Rectal smooth muscle tissue (tissue), 1 donor: ENCODE data around the gene RIMKLA.

Experiments used
- H3K27ac ChIP-seq: one replicate; pipeline ENCODE4 v1.7.0; 2013; ENCODE audit warnings: low read depth, low read length, inconsistent platforms
- H3K27me3 ChIP-seq: one replicate; pipeline ENCODE4 v1.7.0; 2013; ENCODE audit warnings: low read length; ENCODE audit not compliant: control insufficient read depth, insufficient read depth
- H3K36me3 ChIP-seq: one replicate; pipeline ENCODE4 v1.7.0; 2013; ENCODE audit warnings: low read length; ENCODE audit not compliant: control insufficient read depth, insufficient read depth
- H3K4me1 ChIP-seq: one replicate; pipeline ENCODE4 v1.7.0; 2013; ENCODE audit warnings: low read length; ENCODE audit not compliant: control insufficient read depth, insufficient read depth
- H3K4me3 ChIP-seq: one replicate; pipeline ENCODE4 v1.7.0; 2013; ENCODE audit warnings: low read length
- H3K9ac ChIP-seq: one replicate; pipeline ENCODE4 v1.7.0; 2013; ENCODE audit warnings: low read length

The RIMKLA gene

GRCh38 chr1:42350086-42350485 is 30.5 kb upstream of the RIMKLA start:
- Histone ChIP-seq H3K4me3 (no peak overlapping the region), H3K4me1 (no peaks in the 10 kb centered on the region)

GRCh38 chr1:42358791-42359190 is 21.8 kb upstream of the RIMKLA start:
- no peak overlapping the region for H3K27ac ChIP-seq
- no peaks in the 10 kb centered on the region for H3K4me1 ChIP-seq
- H3K9ac ChIP-seq = no peak overlapping the region
- no peaks in the 10 kb centered on the region for H3K36me3 ChIP-seq
- H3K27me3 ChIP-seq = no peaks in the 10 kb centered on the region
- H3K4me3 ChIP-seq = no peak overlapping the region

More at GRCh38 chr1:42350086-42350485, 30.5 kb upstream of the RIMKLA start:
- H3K27me3 ChIP-seq = no peaks in the 10 kb centered on the region
- H3K9ac ChIP-seq = no peak overlapping the region
- H3K27ac ChIP-seq = no peak overlapping the region
- no peaks in the 10 kb centered on the region for H3K36me3 ChIP-seq

DNA sequence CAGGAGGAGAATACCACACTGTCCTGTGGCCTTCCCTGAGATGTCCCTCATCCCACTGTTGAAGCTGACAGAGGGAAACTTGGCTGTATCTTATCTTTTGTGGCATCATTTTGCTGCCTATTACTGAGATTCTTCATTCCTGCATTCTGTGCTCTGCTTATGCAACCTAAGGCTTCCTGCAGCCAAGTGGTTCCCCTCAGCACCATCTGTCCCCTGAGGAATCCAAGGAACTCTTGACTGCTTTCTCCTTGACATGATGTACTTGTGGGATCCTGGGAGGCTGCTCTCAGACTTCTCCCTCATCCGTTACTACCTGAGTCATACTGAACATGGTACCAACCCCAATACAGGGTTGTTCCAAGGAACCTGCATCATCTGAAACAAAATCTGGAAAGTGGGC is 21.1 kb upstream of the RIMKLA start:
- no peak overlapping the region for H3K9ac ChIP-seq
- H3K27me3 ChIP-seq = no peaks in the 10 kb centered on the region
- no peak overlapping the region for H3K27ac ChIP-seq
- no peak overlapping the region for H3K4me3 ChIP-seq
- H3K4me1 ChIP-seq = no peaks in the 10 kb centered on the region
- no peaks in the 10 kb centered on the region for H3K36me3 ChIP-seq

DNA sequence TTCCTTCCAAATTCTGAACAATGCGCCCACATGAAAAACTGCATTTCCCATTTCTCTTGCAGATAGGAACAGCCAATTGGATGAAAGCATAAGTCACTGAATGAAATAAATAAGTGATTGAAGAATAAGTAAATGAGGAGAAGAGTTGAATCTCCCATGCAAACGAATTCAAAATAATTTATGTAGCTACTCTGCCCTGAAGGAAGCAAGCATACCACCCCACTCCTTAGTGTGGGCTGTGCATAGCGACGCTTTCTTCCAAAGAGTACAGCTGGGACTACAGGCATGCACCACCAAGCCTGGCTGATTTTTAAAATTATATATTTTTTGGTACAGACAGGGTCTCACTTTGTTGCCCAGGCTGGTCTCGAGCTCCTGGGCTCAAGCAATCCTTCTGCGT is 16.5 kb upstream of the RIMKLA start:
- no peaks in the 10 kb centered on the region for H3K36me3 ChIP-seq
- H3K4me1 ChIP-seq = no peaks in the 10 kb centered on the region
- H3K27me3 ChIP-seq = no peaks in the 10 kb centered on the region
- H3K9ac ChIP-seq = no peak overlapping the region
- no peak overlapping the region for H3K4me3 ChIP-seq
- H3K27ac ChIP-seq = no peak overlapping the region

GRCh38 chr1:42364542-42364941 is 16.1 kb upstream of the RIMKLA start:
- Histone ChIP-seq H3K27me3 (no peaks in the 10 kb centered on the region), H3K36me3 (no peaks in the 10 kb centered on the region), H3K9ac (no peak overlapping the region), H3K4me1 (no peaks in the 10 kb centered on the region), H3K27ac (no peak overlapping the region), H3K4me3 (no peak overlapping the region)

GRCh38 chr1:42365118-42365517 is 15.5 kb upstream of the RIMKLA start:
- Histone ChIP-seq H3K9ac (no peak overlapping the region), H3K4me1 (no peaks in the 10 kb centered on the region), H3K4me3 (no peak overlapping the region), H3K27ac (no peak overlapping the region), H3K27me3 (no peaks in the 10 kb centered on the region), H3K36me3 (no peaks in the 10 kb centered on the region)

- Histone ChIP-seq H3K9ac (no peak overlapping the region), H3K36me3 (no peaks in the 10 kb centered on the region), H3K27me3 (no peaks in the 10 kb centered on the region), H3K4me1 (no peaks in the 10 kb centered on the region), H3K27ac (no peak overlapping the region), H3K4me3 (no peak overlapping the region)
Observed at GRCh38 chr1:42368096-42368795, 12.3 kb upstream of the RIMKLA start.

DNA sequence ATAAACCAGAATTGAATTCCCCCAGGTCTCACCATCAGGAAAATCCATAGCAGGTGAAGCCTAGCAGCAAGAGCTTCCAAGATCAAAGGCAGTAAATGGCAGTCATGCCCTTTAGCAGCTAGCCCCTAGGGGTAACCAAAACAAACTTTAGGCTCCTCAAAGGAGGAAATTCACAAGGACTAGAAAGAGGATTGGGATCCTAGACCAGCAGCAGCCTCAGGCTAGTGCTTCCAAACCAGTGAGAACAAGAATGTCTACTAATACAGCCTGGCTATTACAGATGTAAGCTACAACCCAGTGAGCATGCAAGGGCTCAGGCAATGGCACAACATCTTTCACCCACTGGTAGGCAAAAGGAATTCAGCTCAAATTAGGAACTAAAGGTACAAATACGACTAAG is 11.1 kb upstream of the RIMKLA start:
- H3K27ac ChIP-seq = no peak overlapping the region
- no peaks in the 10 kb centered on the region for H3K4me1 ChIP-seq
- H3K36me3 ChIP-seq = no peaks in the 10 kb centered on the region
- no peaks in the 10 kb centered on the region for H3K27me3 ChIP-seq
- no peak overlapping the region for H3K4me3 ChIP-seq
- H3K9ac ChIP-seq = no peak overlapping the region

- H3K36me3 ChIP-seq = no peaks in the 10 kb centered on the region
- H3K27ac ChIP-seq = no peak overlapping the region
- no peak overlapping the region for H3K4me3 ChIP-seq
- H3K9ac ChIP-seq = no peak overlapping the region
- no peaks in the 10 kb centered on the region for H3K4me1 ChIP-seq
- no peaks in the 10 kb centered on the region for H3K27me3 ChIP-seq
Observed at GRCh38 chr1:42370876-42371549, 9.6 kb upstream of the RIMKLA start.

DNA sequence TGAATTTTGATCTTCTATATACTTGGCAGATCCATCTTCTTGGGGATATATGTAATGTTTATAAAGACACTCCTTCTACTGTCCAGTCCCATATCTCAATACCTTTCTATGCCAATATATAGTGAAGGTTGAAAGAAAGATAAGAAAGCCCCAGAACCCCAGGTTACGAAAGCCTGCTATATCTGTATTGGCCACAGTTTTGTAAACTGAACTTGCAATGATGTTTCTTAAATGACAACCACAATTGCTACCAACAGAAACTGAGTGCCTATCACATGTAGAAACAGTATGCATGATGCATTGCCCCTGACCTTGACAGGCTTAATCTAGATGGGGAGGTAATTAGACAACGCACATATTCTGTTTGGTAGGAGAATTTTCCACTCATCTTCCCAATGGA is 7.8 kb upstream of the RIMKLA start:
- Histone ChIP-seq H3K27ac (no peak overlapping the region), H3K36me3 (no peaks in the 10 kb centered on the region), H3K9ac (no peak overlapping the region), H3K4me3 (no peak overlapping the region), H3K27me3 (no peaks in the 10 kb centered on the region), H3K4me1 (no peaks in the 10 kb centered on the region)

- Histone ChIP-seq H3K36me3 (no peaks in the 10 kb centered on the region), H3K9ac (no peak overlapping the region), H3K4me1 (no peaks in the 10 kb centered on the region), H3K27ac (no peak overlapping the region), H3K4me3 (peak overlapping the region; percentile 68), H3K27me3 (no peaks in the 10 kb centered on the region)
Observed at GRCh38 chr1:42379794-42380585, 602 bp upstream of the RIMKLA start.

GRCh38 chr1:42381280-42381673 is 685 bp downstream of the RIMKLA start:
- no peak overlapping the region for H3K27ac ChIP-seq
- no peaks in the 10 kb centered on the region for H3K27me3 ChIP-seq
- no peak overlapping the region for H3K9ac ChIP-seq
- H3K4me1 ChIP-seq = no peaks in the 10 kb centered on the region
- H3K4me3 ChIP-seq = peak overlapping the region; percentile 69
- H3K36me3 ChIP-seq = no peaks in the 10 kb centered on the region
